HG02943 (cell line): ENCODE measurements around the gene LCE2D.
"Not testable (repeated sequence)": the region's sequence is repeated elsewhere in the genome, so short reads cannot be mapped to it uniquely, and the experiment has no call there.

ENCODE experiments used
- ATAC-seq: cut with Tn5 transposase; IDR thresholded peaks from one replicate; pipeline ENCODE4 v1.9.1; 2021; ENCODE audit warnings: mild to moderate bottlenecking, low read depth, moderate library complexity; ENCODE audit not compliant: unreplicated experiment

Gene LCE2D

GRCh38 chr1:152663098-152663497 lies at the start of gene LCE2D:
LCE2D (plus strand) TSS chr1:152663380; CDS start chr1:152664106, 726 bp downstream.
- ATAC-seq, result no peak

GRCh38 chr1:152613511-152613910 lies 49.7 kb upstream of the LCE2D start, which contains the start of gene LCE3B:
LCE3B (plus strand) TSS chr1:152613811; CDS start chr1:152613811, 0 bp downstream.
- no peak for ATAC-seq

- ATAC-seq, result no peak
Observed at GRCh38 chr1:152621993-152622392, 41.2 kb upstream of the LCE2D start.

GRCh38 chr1:152622803-152623202 lies 40.4 kb upstream of the LCE2D start, which contains the start of gene LCE3A:
LCE3A (minus strand) TSS chr1:152623103; CDS start chr1:152623103, 0 bp downstream.
- ATAC-seq, result no peak

- ATAC-seq, result no peak
Observed at GRCh38 chr1:152623203-152623844, 39.9 kb upstream of the LCE2D start.

GRCh38 chr1:152626744-152627143 lies 36.4 kb upstream of the LCE2D start:
- no peak for ATAC-seq

- no peak for ATAC-seq
Observed at GRCh38 chr1:152630596-152630995, 32.6 kb upstream of the LCE2D start.

GRCh38 chr1:152640351-152640750 lies 22.8 kb upstream of the LCE2D start:
- no peak for ATAC-seq

GRCh38 chr1:152643945-152644344 lies 19.2 kb upstream of the LCE2D start:
- no peak for ATAC-seq

GRCh38 chr1:152645146-152645545 lies 18.0 kb upstream of the LCE2D start:
- ATAC-seq, result no peak

- no peak for ATAC-seq
Observed at GRCh38 chr1:152646656-152647055, 16.5 kb upstream of the LCE2D start.

- no peak for ATAC-seq
Observed at GRCh38 chr1:152654110-152654509, 9.1 kb upstream of the LCE2D start.

- ATAC-seq, result no peak
Observed at GRCh38 chr1:152656459-152656858, 6.7 kb upstream of the LCE2D start.

- no peak for ATAC-seq
Observed at GRCh38 chr1:152657677-152658076, 5.5 kb upstream of the LCE2D start.

- no peak for ATAC-seq
Observed at GRCh38 chr1:152658649-152659048, 4.5 kb upstream of the LCE2D start.

- ATAC-seq, result not testable (repeated sequence)
Observed at GRCh38 chr1:152666171-152666570, 3.0 kb downstream of the LCE2D start.

GRCh38 chr1:152667648-152668047 lies 4.5 kb downstream of the LCE2D start:
- no peak for ATAC-seq

GRCh38 chr1:152673016-152673415 lies 9.8 kb downstream of the LCE2D start:
- no peak for ATAC-seq

GRCh38 chr1:152674983-152675382 lies 11.8 kb downstream of the LCE2D start, which contains the start of gene LCE2C:
LCE2C (plus strand) TSS chr1:152675279; CDS start chr1:152676016, 737 bp downstream.
- ATAC-seq, result not testable (repeated sequence)

GRCh38 chr1:152679459-152679858 lies 16.3 kb downstream of the LCE2D start:
- ATAC-seq, result no peak

GRCh38 chr1:152681616-152682015 lies 18.4 kb downstream of the LCE2D start:
- no peak for ATAC-seq

GRCh38 chr1:152683846-152684245 lies 20.7 kb downstream of the LCE2D start:
- ATAC-seq, result no peak
